DMS114 treated with DMSO at 0.1 percent for 48 hours (cell line): ENCODE measurements around the gene LPP.
"Not testable (repeated sequence)": the region's sequence is repeated elsewhere in the genome, so short reads cannot be mapped to it uniquely, and the experiment has no call there.

Experiments
- DNase-seq: peaks from one replicate; lab custom pipeline; 2025; ENCODE audit not compliant: unreplicated experiment; lab: John Stamatoyannopoulos, UW

The LPP gene

DNA sequence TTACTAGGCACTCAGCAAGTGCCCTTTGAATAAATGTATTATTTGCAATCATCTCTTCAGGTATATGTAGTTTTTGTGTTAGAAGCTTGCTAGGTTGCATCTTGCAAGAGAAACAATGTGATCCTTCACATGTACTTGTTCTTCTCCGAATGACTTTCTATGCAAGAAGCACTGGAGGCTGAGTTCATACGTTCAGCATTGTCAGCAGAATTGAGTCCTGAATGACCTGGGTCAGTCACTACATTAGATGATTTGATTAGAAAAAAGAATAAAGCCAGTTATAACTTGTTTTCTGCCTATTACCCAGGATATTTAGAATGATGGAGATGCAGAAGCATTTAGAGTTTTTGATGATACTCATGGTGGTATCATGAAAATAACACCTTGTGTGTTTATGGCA lies 538.7 kb downstream of the LPP start:
- DNase-seq: no peak

DNA sequence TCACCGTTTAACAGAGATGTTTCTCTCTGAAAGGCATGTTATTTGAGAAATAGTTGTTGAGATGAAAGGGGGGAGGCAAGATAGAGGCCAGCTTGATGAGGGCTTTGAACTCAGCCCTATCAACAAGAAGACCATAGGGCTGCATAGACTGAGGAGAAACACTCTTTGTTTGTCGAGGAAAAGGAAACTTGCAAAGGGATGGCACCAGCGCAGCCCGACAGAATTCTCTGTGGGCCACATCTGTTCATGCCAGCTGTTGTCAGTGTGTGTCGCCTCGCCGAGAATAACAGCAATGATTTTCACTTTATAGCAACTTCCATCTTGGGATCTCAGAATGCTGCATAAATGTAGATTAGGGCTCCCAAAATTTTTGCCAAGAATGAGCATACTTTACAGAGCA lies 539.5 kb downstream of the LPP start:
- DNase-seq: no peak

DNA sequence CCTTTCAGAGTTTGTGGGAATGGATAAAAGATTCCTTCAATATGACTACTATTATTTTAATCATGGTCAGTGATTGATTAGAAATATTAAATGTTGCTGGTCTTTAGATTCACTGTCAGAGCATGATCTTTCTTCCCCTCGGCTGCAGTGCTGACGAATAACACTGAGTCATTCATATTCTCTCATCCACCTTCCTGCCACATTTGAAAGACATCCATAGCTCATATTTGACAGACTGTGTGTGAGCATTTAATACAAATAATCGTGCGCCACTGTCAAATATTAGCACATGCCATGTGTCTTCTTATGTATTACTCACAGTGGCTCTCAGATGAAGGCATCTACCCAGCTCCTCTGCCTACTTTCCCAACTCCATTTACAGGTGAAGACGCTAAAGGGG lies 541.3 kb downstream of the LPP start:
- DNase-seq: no peak

DNA sequence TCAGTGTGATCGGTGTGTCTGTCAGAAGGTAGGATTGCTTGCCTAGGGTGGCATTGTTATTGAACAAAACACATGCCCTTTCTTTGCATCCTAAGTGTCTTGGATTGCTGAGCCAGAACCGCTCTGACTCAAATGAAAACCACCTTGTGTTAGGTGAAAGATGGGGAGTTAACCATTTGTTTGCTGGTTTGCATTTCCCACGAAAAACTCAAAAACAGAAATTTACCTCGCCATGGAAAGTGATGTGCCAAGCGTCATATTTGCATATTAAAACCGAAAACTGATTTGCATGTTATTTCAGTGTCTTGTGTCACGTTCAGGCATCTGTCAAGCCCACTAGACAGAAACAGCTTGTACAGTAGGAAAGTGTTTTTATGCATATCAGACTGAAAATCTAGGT lies 543.2 kb downstream of the LPP start:
- no peak for DNase-seq

DNA sequence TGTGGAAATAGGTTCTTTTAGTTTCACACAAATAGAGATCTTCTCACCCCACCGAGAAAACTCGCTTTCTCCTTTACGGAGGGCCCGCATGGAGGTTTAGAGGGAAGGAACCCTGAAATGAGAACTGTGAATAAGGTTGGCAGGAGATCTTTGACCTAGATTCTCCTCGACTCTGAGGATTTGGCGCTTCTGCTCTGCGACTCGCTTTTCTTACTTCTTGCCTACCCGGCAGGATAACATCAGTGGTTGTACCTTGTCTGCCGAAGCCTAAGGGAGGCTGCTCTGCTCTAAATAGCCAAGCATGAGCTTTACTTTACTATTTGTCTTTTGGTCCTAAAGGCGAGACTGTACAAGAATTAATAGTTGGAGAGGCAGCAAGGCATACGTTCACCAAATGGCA lies 544.5 kb downstream of the LPP start:
- no peak for DNase-seq

DNA sequence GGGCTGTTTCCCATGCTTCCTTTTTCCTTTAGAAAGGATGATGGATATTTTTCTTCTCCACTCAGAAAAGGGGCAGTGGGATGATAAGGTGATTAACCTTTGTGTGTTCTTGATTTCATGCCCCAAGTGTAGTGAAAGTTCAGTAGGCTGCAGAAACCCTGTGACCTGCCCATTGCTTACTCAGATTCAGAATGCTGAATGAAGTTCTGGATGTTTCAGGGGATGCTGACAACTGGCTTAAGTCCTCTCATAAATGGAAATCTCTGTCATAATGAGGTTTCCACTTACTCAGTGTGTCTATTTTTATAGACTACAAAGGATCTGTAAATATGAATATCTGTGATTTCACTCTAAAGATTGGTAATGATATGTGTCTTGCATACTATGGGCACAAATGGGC lies 546.5 kb downstream of the LPP start:
- DNase-seq: no peak

DNA sequence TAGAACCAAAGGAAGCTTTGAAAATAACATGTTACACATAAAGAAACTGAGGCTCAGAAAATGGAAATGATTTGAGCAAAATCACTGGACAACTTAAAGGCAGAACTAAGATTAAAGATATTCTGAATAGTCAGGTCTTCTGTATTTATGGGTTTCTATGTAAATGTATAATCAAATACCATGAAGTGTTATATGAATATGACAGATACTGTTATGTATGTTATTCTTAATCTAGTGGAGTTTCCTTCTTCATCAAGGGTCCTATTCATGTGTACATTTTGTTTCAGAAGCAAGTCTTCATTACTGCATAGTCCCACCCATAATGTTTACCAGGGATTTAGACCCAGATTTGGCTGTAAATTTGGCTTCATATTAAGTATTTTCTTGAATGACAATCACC lies 547.0 kb downstream of the LPP start:
- DNase-seq: no peak

DNA sequence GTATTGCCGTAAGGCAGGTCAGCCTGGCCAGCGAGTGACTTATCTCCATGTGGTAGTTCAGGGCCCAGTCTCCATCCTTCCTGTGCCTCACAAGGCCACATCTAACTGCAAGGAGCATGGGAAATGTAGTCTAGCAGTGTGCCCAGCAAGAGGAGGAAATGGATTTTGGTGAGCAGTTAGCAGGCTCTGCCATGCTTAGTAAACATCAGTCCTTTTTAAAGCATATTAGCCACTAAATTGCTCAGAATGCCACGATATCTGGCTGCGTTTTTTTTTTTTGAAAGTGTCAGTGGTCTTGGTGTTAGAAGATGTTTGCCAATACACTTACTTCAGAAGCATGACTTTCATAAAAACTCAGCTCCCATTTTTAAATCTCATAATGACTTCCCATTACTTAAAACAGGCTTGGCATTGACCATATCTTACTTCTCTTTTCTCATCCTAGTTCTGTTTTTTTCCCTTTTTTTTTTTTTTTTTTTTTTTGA lies 547.6 kb downstream of the LPP start:
- no peak for DNase-seq

DNA sequence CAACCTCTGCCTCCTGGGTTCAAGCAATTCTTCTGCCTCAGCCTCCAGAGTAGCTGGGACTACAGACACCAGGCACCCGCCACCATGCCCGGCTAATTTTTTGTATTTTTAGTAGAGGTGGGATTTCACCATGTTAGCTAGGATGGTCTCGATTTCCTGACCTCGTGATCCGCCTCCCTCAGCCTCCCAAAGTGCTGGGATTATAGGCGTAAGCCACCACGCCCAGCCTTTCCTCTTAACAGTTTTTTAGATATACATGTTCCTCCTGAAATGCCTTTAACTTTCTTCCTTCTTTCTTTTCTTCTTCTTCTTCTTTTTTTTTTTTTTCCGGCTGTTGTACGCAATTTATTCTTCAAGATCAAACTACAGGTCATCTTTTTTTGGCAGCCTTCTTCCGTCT lies 548.1 kb downstream of the LPP start:
- DNase-seq: not testable (repeated sequence)

DNA sequence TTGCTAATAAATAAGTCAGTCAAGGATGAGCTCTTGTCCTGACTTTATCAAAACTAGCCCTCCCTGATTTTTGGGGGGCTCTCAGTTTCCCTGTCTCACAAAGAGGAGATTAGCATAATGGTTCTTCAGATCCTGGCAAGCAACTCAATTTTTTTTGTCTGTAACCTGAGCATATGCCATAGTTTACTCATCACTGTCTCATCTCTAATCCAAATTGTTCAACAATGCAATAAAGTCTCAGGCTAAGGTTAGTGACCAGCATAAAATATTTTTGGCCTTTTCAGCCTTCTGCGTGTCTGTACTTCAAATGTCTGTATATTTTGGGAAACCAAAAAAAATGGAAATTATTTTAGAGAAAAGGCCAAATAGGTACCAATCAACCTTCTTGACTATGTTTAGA lies 552.2 kb downstream of the LPP start:
- no peak for DNase-seq

DNA sequence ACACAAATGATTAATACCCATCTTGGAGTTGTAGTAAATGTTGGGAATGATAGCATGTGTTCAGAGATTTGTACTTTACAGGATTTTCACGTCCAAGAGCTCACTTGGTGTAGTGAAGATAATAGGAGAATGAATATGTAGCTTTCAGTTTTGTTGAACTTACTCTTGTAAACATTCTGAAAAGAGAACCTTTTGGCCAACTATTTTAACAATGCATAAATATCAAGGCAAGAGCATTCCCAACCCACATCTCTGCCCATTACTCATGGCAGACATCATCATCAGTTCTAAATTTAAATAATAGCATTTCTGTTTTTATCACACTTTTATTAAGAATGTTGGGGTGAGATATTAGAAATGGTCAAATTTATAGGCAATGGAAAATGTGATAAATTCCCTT lies 552.6 kb downstream of the LPP start:
- DNase-seq: no peak

DNA sequence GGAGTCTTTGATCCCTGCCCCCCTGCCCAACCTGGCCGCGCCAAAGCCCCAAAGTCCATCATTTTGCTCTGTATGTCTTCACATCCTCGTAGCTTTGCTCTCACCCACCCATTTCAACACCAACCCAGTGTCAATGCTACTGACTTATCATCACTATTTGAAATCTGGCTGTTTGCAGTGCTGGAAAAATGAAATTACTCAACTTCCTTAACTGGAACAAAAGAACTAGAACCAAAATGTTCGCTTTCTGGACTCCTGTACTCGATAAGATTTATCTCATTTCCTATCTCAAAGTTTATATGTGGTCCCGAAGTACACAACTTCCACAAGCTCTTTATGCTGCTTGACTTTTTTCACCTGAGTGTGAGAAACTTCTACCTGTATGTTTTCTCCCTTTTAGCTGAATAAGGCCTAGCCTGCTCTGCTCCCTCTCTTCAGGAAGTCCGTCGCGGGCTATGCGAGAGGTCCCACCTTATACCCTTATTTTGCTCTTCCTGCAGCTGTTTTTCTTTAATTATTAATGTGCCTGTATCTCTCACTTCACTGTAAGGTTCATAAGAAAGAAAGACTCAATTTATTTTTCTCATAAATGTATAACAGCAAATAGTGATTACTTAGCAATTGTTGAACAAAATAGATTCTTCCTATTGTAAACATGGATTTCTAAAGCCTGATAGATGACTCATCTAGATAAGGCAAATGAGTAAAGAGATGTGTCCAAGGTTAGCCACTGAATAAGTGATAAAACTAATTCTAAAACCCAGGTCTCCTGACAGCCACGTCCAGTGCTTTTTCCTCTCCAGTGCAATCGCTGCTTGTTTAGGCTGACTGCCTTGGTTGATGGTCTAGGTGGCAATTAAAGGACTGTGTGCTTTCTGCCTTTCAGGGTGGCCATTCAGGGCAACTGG lies 553.7 kb downstream of the LPP start:
- DNase-seq: no peak

DNA sequence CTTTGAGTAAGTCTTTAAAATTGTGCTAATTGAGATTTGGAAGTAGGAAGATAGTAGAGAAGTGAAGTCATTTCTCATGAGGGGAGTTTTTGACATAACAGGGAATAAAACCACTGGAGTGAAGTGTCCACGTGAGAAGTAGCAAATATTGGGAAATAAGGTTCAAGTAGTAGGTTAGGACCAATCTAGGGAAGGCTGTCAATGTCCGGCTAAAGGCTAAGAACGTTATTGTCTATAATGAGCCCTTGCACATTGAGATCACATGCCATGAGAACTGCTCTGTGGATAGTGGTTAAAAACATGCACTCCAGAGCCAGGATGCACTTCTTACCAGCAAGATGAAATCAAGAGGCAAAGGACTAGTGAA lies 557.9 kb downstream of the LPP start:
- DNase-seq: no peak

DNA sequence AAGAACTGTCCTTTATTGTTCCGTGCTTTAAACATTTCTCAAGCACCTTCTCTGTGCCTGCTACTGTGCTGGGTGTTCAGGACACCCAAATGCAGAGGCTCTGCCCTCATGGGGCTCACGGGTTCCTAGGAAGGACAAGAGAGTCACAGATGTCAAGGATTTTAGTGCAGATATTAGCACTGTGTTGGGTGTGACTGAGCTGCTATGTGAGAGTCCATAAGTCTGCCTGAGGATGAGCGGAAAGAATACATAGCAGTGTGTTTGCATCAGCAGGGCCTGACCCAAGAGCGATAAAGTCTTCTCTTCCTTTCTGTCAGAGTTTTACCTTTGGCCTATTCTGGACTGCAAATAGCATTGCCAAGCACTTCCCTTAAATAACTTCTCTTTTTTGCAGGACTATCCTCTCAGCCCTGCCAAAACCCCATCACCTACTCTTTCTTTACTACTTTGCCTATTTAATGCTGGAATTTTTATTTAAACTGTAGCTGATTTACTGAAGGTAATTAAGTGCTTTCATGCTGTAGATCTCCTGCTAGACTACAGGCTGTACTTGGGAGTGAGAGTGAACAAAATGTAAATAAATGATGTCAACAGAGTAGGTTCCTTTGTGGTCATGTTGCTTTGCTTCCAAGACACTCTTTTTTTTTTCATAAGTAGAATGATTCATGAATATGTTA lies 558.4 kb downstream of the LPP start:
- no peak for DNase-seq

DNA sequence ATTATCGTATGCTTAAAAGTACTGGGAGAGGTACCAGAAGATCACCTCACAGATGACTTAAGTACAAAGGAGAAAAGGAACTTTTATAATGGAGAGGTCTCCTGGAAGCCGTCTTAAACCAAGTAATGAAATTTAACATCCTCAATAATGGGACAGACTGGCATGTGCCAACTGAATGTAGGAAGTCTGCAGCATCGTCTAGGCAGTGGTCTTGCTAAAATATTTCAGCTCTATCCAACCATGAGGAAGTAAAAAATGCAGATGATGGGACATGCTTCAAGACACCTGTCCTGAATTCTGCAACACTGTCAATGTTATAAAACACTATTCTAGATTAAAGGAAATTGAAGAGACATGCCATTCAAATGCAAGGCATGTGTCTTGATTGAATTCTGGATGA lies 559.0 kb downstream of the LPP start:
- DNase-seq: no peak

DNA sequence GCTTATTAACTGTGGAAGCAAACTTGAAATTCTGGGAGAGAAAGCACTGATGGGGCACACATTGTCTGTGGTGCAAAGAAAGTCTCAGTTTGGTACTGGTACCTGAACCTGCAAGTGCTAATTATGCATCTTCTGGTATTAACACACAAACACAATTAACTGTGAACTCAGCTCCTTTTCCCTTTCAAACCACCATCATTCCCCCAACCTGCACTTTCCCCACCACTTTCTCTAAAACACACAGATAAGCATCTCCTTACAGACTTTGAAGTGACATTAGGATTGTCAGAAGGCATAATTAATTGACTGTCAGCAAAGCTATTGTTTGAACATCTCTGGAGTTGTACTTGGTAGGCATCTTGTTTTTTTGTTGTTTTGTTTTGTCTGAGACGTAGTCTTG lies 565.6 kb downstream of the LPP start:
- no peak for DNase-seq

DNA sequence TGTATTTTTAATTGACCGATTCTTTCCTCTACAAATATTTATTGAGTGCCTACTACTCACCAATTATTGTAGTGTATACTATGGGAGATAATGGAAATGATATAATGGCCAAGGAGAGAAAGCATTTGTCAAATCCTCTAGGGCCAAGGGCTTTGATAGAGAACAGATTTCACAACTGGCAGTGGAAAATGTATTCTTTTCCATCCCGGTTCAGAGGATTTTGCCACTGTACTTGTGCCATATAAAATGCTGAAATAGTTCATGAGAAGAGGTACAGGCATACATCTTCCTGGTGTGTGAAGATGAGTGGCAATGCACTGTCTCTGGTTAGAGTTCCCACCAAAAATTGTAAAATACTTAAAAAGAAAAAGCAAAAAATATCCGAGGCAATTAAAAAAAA lies 566.3 kb downstream of the LPP start:
- no peak for DNase-seq

DNA sequence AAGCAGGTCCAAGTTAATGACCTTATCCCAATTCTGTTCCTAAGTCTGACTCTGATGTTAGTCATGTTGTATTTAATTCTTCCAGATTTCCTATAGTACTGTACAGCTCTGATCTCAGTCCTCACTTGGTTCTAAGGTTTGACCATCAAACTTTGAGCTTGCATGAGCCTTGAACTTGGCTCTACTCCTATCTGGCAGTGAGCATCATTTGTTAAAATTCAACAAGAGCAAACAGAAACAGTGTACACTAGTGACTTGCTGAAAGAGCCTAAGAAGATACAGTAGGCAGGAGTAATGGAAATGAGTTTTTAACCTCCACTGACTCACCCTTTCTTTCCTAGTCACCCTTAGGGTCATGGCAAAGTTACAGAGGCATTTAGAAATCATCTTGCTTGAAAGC lies 566.7 kb downstream of the LPP start:
- no peak for DNase-seq

DNA sequence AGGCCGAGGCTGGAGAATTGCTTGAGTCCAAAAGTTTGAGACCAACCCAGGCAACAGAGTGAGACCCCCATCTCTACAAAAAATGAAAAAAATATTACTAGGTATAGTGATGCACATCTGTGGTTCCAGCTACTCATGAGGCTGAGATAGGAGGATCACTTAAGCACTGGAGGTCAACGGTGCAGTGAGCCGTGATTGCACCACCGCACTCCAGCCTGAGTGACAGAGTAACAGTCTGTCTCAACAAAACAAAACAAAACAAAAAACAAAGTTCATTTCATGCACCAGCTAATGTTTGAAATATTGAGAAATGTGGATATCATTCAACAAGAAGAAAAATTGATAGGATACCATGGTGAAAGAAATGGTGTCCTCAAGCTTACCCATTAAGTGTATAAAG lies 567.4 kb downstream of the LPP start:
- DNase-seq: no peak

DNA sequence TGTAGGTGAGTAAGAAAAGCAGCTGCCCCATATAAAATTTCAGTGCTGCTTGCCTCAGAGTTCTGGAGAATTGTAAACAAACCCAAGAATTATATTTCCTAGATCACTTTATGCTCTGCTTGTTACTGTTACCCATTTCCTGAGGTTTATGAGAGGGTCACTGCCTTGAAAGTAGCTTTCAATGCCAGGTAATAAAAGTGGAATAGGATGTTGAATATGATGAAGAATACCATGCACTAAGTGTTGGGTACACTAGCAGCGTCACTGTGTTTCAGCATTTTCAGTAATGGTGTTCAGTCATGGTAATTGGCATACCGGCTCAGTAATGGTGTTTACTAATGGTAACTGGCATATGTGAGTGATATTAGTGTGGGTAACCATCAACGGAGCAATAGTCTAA lies 568.0 kb downstream of the LPP start:
- DNase-seq: no peak

DNA sequence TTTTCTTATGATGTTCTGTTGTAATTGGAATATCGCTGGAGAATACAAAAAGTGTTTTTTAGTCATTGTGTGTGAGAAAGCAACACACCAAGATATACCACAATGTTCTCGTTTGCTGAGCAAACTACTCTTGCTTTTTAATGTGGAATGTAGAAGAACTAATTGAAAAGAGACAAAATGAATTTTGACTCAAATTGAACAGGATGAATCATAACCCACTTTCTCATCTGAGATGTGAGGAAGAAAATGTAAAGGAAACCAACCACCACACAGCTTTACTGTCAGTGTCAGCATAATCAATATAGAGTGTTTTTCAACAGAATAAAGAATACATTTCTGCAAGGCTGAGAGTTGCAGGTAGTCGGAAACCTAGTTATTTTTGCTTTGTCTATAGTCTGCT lies 569.0 kb downstream of the LPP start:
- DNase-seq: no peak

DNA sequence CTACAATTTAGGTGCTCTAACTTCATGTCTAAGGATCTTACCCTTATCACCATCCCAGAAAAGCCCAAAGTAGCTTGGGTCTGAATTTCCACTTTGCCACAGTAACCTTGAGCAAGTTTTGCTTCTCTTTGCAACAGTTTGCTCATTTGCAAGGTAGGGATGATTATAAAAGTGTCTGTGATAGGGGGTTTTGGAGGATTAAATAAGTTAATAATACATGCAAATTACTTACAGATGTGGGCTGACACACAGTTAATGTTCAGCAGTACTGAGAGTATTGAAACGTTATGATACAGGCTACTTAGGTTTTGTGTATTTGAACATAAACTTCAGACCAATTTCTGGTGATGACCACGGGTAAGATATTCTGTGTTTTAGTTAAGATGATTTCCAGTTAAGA lies 573.1 kb downstream of the LPP start:
- no peak for DNase-seq
